Activated CD8-positive, alpha-beta memory T cell treated with anti-CD3 and anti-CD28 coated beads, Interleukin-2, amount 50 U/mL, for 4 hours (primary cell): ENCODE results near the gene RNU1-3.
A peak's percentile ranks its signal among the peaks of the same experiment; 100 is the strongest.
"Not testable (repeated sequence)": the region's sequence is repeated elsewhere in the genome, so short reads cannot be mapped to it uniquely, and the experiment has no call there.

Experiments
- DNase-seq: peaks from one replicate; pipeline ENCODE4 v3.0.0-alpha.2; 2020

RNU1-3 gene

DNA sequence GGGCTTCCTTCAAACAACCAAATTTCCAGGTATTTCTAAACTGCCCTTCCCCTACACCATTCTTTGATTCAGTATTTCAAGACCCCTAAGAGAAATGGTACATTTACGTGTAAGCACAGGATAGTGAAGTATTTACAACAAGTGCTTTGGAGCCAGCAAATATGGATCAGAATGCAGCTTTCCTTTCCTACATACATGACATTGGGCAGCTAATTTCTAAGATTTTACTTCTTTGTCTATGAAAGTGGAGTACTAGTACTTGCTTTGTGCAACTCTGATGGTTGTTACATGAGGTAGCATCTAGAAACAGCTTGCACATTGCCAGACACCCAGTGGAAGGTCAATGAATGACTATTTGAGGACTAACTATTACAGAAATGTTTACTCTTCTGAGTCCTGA is 15.2 kb downstream of the RNU1-3 start:
- DNase-seq, result not testable (repeated sequence)

DNA sequence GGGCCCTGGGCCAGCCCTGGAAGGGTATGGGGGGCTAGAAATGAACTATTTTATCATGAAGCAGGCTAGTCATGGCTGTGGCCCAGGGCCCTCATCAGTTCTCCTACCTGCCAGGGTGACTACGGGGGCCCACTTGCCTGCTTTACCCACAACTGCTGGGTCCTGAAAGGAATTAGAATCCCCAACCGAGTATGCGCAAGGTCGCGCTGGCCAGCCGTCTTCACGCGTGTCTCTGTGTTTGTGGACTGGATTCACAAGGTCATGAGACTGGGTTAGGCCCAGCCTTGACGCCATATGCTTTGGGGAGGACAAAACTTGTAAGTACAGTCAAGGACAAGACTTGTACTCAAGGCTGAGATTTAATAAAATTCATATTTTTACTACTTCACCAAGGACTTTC is 16.8 kb downstream of the RNU1-3 start:
- peak; percentile 12 for DNase-seq

DNA sequence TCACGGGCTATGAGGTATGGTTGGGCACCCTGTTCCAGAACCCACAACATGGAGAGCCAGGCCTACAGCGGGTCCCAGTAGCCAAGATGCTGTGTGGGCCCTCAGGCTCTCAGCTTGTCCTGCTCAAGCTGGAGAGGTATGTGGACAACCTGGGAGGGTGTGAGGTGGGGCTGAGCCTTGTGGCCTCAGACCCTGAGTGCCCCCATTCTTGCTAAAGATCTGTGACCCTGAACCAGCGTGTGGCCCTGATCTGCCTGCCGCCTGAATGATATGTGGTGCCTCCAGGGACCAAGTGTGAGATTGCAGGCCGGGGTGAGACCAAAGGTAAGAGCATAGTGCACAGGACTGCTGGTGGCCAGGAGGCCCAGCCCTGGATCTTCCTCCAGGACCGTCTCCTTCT is 17.4 kb downstream of the RNU1-3 start:
- DNase-seq, result peak; percentile 13

DNA sequence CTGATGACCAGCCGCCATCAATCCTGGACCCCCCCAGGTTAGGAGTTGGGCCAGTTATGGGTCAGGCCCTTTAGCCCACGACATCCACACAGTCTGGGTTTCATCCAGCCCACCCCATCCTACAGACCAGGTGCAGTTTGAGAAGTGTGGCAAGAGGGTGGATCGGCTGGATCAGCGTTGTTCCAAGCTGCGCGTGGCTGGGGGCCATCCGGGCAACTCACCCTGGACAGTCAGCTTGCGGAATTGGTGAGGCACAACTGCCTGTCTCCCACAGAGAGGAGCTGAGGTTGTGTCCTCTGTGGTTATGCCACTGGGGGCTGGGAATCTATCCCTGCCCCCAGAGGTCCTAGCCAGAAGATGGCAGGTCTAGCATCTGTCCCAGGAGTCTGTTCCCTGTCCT is 18.0 kb downstream of the RNU1-3 start:
- not testable (repeated sequence) for DNase-seq

DNA sequence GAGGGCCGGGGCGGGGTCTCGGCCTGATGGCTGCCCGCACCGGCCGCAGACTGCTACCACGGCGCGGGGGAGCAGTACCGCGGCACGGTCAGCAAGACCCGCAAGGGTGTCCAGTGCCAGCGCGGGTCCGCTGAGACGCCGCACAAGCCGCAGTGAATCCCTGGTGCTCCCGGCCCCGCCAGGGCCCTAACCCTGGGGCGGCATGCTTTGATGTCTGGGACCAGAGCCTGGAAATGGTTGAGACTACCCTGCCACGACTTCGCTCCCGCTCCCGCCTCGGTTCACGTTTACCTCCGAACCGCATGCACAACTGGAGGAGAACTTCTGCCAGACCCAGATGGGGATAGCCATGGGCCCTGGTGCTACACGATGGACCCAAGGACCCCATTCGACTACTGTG is 18.5 kb downstream of the RNU1-3 start:
- peak; percentile 9 for DNase-seq

DNA sequence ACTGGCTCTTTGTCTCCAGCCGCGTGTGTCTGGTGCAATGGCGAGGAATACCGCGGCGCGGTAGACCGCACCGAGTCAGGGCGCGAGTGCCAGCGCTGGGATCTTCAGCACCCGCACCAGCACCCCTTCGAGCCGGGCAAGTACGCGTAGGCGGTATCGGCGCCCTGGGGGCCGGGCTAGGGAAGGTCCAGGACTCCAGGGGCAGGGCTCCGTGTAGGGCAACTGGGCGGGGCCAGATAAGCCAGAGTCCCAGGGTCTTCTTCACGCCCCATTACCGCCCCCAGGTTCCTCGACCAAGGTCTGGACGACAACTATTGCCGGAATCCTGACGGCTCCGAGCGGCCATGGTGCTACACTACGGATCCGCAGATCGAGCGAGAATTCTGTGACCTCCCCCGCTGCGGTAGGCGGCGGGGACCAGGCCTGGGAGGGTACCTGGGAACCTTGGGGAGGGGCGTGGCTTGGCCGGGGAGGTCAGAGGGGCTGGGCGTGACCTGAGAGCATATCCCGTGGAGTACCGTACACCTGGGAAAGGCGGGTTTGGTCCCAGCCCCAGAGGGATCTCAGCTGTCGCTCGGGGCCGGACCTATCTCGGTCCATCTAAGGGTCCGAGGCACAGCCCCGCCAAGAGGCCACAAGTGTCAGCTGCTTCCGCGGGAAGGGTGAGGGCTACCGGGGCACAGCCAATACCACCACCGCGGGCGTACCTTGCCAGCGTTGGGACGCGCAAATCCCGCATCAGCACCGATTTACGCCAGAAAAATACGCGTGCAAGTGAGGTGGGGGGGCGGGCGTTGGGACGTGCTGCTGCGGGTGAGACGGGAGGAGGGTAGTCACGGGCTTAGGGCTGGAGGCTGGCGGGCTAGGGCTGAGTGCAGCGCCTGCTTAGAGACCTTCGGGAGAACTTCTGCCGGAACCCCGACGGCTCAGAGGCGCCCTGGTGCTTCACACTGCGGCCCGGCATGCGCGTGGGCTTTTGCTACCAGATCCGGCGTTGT is 19.3 kb downstream of the RNU1-3 start:
- DNase-seq, result peak; percentile 45

DNA sequence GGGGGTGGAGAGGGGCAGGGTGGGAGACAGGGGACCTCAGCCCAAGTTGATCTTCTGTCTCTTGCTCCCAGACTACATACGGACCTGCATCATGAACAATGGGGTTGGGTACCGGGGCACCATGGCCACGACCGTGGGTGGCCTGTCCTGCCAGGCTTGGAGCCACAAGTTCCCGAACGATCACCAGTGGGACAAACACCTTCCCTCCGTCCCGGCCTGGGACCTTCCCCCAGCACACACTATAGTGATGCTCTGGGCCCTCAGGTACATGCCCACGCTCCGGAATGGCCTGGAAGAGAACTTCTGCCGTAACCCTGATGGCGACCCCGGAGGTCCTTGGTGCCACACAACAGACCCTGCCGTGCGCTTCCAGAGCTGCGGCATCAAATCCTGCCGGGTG is 20.0 kb downstream of the RNU1-3 start:
- not testable (repeated sequence) for DNase-seq

DNA sequence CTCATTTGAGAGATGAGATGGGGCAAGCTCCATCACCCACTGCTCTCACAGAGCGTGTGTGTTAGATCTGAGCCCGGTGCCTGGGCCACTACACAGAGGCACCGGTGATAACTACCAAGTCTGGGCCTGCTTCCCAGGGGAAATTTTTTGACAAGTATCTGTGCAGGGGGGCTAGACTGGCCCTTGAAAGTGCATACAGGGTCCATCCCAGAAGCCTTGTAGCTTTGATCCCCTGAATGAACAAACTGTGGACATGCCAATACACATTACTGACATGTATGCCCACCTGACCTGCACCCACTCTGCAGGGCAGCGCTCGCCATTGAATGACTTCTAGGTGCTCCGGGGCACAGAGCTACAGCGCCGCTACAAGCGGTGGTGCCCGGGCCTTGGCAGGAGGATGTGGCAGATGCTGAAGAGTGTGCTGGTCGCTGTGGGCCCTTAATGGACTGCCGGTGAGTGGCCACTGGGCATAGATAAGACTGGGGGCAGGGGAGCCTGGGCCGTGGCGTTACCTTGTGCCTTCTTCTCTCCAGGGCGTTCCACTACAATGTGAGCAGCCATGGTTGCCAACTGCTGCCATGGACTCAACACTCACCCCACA is 20.6 kb downstream of the RNU1-3 start:
- peak; percentile 13 for DNase-seq

DNA sequence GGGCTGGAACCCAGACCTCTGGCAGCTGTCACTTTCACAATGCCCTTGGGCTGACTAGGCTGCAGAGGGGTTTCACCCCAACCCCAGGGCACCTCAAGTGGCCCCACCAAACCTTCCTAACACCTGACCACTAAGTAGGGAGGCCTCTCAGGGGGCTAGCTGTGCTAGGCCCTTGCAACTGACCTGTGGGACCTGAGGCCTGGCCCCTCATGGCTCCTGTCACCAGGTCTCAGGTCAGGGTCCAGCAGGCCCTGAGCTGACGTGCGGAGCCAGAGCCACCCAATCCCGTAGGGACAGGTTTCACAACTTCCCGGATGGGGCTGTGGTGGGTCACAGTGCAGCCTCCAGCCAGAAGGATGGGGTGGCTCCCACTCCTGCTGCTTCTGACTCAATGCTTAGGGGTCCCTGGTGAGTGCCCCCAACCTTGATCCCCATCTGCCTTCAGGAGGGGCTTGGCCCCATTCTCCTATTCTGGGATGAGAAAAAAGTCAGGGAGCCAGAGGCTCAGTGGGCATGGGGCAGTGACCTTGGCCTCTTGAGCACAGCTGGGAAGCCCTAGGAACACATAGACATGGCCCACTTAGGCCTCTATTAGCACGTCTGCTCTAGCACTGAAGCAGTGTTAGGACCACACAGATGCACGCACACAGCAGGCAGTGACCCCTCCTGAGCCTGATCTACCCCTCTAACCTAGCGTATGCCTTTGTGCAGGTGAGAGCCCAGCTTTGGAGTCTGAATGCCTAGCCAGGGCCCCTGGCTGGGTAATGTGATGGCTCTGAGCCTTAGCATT is 21.3 kb downstream of the RNU1-3 start:
- DNase-seq, result peak; percentile 19

DNA sequence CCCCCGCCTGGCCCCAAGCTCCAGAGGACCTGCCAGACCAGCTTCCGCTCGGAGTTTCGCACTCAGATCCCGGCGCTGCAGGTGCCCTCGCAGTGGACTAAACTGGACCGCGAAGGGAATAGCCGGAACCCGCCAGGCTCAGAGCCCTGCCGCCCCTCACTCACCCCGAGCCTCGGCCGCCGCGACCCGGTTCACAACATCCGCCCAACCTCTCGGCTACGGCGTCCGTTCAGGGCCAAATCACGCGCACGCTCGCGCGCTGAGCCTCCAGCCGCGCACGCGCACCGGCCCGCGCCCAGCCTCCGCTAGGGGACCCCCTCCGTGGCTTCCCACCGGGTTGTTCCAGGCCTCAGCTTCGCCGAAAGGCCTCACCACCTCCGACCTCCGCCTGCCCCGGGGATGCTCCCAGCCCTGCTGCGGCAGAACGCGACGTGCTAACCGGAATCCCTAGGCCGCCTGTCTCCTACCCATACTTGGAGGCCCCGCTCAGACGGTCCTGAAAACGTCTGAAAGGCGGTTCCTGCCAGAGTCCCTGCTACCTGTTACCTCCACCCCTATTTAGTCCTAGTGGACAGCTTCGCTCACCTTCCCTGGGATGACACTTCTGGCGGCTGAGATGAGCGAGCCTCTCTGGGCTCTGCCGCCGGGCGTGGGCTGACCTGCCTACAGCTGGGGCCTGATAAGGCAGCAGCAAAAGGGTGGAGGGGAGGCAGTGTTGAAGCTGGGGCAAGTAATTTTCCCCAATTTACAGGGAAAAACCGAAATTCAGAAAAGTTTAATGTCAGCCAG is 22.1 kb downstream of the RNU1-3 start:
- peak; percentile 100 for DNase-seq

DNA sequence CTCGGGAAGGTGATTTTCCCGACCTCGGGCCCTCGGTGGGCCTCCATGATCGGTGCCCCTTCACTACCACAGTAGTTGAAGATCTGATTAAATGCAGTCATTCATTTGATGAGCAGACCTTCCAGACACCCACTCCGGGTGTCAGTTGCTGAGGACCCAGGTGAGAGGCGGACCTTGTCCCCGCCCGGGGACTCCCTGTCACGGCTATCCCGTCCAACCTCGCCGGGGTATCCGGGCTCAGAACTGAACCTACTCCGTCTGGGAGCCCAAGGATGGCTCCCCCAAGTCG is 22.6 kb downstream of the RNU1-3 start:
- no peak for DNase-seq

DNA sequence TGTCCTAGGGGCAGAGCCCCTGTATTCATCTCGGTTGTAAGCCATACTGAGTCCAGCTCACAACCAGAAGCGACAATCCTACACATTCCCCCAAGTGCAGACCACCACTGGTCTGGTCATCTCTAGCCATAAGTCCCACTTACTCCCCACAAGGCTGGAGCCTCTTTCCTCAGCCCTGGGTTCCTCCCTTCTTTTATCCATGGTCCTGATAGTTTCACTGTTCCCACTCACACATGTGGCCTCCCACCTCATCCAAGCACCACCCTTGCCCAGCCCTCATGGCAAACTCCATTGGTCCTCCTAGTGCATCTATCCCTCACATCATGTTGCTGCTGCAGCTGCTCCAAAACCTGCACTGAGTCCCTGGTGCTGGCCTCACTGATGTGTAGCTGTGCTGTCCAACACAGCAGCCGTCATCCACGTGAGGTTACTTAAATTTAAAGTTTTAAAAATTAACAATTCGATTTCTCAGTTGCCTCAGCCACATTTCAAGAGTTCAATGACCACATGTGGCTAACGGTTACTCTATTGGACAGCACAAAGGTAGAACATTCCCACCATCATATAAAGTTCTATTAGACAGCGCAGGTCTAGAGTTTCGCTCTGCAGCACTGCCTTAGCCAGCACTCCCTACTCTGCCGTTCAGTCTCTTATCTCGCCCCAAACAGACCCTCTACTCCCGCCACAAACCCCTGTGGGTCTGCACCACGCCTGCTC is 23.1 kb downstream of the RNU1-3 start:
- DNase-seq, result peak; percentile 19

DNA sequence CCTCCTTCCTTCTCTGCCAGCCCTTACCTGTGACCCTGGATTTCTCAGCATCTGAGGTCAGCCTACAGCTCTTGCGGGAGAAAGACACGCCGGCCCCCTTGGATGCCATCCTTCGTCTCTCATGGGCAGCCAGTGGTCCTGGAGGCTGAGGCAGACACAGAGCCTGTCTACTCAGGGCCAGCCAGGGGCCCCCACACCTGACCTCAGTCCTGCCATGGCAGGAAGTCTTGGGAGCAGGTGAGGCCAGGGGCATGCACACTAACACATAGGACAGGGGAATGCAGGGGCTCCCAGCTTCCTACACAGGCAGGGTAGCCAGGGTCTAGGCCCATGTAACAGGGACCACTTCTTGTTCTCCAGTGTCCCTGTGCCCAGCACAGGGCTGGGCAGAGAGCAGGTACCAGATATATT is 23.7 kb downstream of the RNU1-3 start:
- DNase-seq, result peak; percentile 30

DNA sequence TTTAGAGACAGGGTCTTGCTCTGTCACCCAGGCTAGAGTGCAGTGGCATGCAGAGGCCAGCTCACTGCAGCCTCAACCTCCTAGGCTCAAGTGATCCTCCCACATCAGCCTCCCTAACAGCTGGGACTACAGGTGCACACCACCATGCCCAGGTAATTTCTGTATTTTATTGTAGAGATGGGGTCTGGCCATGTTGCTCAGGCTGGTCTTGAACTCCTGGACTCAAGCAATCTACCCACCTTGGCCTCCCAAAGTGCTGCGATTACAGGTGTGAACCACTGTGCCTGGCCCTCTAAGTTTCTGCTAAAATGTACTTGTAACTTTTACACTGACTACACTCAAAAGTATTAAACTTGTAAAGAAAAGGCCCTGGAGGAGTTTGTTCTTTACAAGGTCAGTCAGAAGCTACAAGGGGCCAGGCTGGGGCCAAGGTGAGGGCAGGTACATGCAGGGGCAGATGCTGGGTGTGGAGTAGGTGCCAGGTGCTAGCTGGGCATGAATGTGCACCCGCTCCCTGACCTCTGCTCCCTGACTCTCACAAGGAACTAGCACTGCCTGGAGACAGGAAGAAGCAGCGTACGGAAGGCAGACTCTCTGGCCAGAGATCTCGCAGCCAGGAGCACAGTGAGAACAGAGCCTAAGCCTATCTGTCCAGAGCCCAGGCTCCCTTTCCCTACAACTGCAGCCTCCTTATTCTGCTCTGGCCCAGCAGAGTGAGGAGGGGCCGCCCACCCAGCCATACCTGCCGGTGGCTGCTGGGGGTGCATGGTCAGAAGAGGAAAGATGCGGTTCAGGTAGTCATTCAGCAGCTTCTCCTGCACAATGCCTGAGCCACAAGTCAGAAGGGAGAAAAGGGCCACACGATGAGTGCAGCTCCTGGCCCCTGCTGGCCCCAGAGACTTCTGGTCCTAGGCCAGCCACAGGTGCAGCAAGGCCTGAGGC is 24.5 kb downstream of the RNU1-3 start:
- peak; percentile 14 for DNase-seq

DNA sequence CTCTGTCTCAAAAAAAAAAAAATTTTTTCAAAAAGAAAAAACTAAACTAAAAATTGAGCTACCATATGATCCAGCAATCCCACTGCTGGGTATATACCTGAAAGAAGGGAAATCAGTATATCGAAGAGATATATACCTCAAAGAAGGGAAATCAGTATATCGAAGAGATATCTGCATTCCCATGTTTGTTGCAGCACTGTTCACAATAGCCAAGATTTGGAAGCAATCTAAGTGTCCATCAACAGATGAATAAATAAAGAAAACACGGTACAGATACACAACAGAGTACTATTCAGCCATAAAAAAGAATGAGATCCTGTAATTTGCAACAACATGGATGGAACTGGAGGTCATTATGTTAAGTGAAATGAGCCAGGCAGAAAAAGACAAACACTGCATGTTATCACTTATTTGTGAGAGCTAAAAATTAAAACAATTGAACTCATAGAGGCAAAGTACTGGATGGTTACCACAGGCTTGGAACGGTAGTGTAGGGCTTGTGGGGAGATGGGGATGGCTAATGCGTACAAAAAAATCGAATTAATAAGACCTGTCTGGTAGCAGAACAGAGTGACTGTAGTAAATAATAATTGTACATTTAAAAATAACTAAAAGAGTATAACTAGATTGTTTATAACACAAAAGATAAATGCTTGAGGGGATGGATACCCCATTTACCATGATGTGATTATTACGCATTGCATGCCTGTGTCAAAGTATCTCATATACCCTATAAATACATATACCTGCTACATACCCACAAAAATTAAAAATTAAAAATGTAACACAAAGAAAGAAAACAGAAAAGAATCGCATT is 25.4 kb downstream of the RNU1-3 start:
- not testable (repeated sequence) for DNase-seq

DNA sequence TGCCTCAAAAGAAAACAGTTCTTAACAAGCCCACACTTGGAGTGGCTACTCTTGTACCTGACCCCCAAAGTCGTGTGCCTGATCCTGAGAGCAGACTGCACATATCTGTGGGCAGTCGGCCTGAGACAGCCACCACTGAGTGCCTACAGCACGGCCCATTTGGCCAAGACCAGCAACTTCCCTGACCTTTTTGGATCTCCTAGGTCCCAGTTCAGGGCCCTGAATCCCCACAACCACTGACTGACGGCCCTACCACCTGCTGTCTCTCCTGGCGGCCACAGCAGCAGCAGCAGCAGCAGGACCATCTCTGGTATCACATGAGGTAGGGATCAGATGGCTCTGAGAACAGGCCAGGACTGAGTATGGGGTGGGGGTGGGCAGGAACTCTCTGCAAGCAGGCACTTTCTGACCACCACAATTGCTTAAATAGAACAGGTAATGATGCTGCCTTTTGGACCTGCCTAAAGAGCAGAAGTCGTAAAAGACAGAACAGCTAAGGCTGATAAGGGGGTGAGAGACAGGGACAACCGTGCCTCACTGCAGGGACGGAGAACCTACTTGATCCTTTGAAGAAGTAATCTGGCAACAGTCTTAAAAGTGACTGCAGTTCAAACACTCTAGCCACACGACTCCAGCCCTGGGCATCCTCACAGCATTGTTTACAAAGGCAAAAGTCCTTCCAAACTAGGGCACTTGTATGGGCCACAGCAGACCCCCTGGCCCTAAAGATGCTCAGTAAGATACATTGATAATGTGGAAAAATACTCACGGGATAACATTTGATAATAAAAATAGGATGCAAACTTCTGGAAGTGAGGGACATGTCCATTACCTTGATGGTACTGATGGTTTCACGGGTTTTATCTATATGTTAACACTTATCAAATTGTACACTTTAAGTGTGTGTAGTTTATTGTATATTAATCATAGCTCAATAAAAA is 27.4 kb downstream of the RNU1-3 start:
- peak; percentile 20 for DNase-seq

DNA sequence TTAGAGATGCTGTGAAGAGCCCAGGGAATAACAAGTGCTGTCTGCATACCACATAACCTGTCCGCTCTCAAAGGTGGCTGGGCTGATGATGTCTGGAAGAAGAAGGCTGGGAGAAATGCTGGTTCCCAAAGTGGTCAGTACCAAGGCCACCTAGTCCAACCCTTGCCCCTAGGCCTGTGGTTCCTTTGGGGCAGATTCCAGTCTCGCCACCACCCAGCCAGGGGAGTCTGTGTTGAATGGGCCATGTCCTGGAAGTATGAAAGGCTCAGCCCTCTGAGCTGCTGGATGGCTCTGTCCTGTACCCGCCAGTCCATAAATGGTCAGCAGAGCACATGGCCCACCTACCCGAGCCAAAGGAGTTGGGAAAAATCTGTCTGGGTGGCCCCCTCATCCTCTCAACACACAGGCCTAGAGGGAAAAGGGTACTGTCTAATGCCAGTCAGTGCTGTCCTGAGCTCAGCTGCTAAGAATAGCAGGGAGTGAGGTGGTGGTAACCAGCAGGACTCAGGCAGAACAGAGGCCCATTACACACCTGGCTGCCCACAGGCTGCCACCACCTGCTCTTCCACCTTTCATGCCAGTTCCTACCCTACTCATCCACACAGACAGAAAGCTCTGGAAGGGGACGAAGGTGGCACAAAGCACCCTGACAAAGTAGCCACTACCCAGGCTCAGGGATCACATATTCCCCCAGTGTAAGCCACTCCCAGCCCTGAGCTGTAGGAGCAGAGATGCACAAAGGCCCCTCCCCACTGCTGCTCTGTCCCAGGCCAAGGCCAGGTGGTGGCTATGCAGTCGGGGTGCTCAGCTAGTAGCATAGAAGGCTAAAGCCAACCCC is 28.6 kb downstream of the RNU1-3 start:
- not testable (repeated sequence) for DNase-seq
